HUES48 (cell line): ENCODE data around the gene ZNF101.

Source experiments
- H3K27ac ChIP-seq: one replicate; pipeline ENCODE4 v1.7.0; 2013; ENCODE audit warnings: low read depth, low read length, inconsistent platforms
- H3K27me3 ChIP-seq: 2 replicates; pipeline ENCODE4 v1.6.1; 2013; ENCODE audit warnings: mild to moderate bottlenecking, low read length; ENCODE audit not compliant: control insufficient read depth, insufficient read depth
- H3K36me3 ChIP-seq: 2 replicates; pipeline ENCODE4 v1.6.1; 2013; ENCODE audit warnings: low read length; ENCODE audit not compliant: control insufficient read depth, insufficient read depth
- H3K4me1 ChIP-seq: 2 replicates; pipeline ENCODE4 v1.6.1; 2013; ENCODE audit warnings: mild to moderate bottlenecking, low read length; ENCODE audit not compliant: control insufficient read depth, insufficient read depth
- H3K4me3 ChIP-seq: 2 replicates; pipeline ENCODE4 v1.5.1; 2013; ENCODE audit warnings: mild to moderate bottlenecking, low read depth, low read length
- H3K9ac ChIP-seq: 2 replicates; pipeline ENCODE4 v1.6.1; 2013; ENCODE audit warnings: mild to moderate bottlenecking, low read depth, low read length, moderate library complexity
- H3K9me3 ChIP-seq: 2 replicates; pipeline ENCODE4 v1.6.1; 2013; ENCODE audit warnings: low read length; ENCODE audit not compliant: control insufficient read depth, insufficient read depth

Gene ZNF101

GRCh38 chr19:19643158-19644053, 25.2 kb upstream of the ZNF101 start, which contains the start of gene GMIP:
Gene GMIP, minus strand, starts transcription at chr19:19643657. Its CDS starts 128 bp downstream, at chr19:19643529.
- Histone ChIP-seq H3K27me3 (no peaks in the 10 kb centered on the region), H3K9ac (peak within 1 kb of the TSS; percentile 47; the same call in 1 of the 2 replicates), H3K9me3 (no peaks in the 10 kb centered on the region), H3K27ac (peak within 1 kb of the TSS; percentile 85), H3K36me3 (peaks cover 42% of the 10 kb centered on the region), H3K4me3 (peak within 1 kb of the TSS; percentile 80), H3K4me1 (no peaks in the 10 kb centered on the region)

- Histone ChIP-seq H3K4me3 (no peak overlapping the region), H3K36me3 (peaks cover 45% of the 10 kb centered on the region), H3K9me3 (no peaks in the 10 kb centered on the region), H3K9ac (no peak overlapping the region), H3K4me1 (no peaks in the 10 kb centered on the region), H3K27ac (peak overlapping the region; percentile 85), H3K27me3 (no peaks in the 10 kb centered on the region)
Measured at GRCh38 chr19:19644054-19644388, 24.6 kb upstream of the ZNF101 start.

- Histone ChIP-seq H3K4me3 (no peak overlapping the region), H3K9ac (no peak overlapping the region), H3K27ac (no peak overlapping the region), H3K9me3 (no peaks in the 10 kb centered on the region), H3K36me3 (peaks cover 59% of the 10 kb centered on the region), H3K4me1 (no peaks in the 10 kb centered on the region), H3K27me3 (no peaks in the 10 kb centered on the region)
Measured at GRCh38 chr19:19645233-19645870, 23.3 kb upstream of the ZNF101 start.

GRCh38 chr19:19647037-19647835, 21.4 kb upstream of the ZNF101 start:
- Histone ChIP-seq H3K9me3 (no peaks in the 10 kb centered on the region), H3K36me3 (peaks cover 77% of the 10 kb centered on the region), H3K9ac (no peak overlapping the region), H3K4me3 (no peak overlapping the region), H3K27me3 (no peaks in the 10 kb centered on the region), H3K27ac (no peak overlapping the region), H3K4me1 (no peaks in the 10 kb centered on the region)

GRCh38 chr19:19649155-19649554, 19.5 kb upstream of the ZNF101 start:
- Histone ChIP-seq H3K9me3 (no peaks in the 10 kb centered on the region), H3K27me3 (no peaks in the 10 kb centered on the region), H3K27ac (no peak overlapping the region), H3K36me3 (peaks cover 95% of the 10 kb centered on the region), H3K9ac (no peak overlapping the region), H3K4me1 (no peaks in the 10 kb centered on the region), H3K4me3 (no peak overlapping the region)

- no peaks in the 10 kb centered on the region for H3K4me1 ChIP-seq
- no peak overlapping the region for H3K27ac ChIP-seq
- peaks cover 96% of the 10 kb centered on the region for H3K36me3 ChIP-seq
- H3K27me3 ChIP-seq = no peaks in the 10 kb centered on the region
- no peak overlapping the region for H3K4me3 ChIP-seq
- H3K9me3 ChIP-seq = no peaks in the 10 kb centered on the region
- H3K9ac ChIP-seq = no peak overlapping the region
Measured at GRCh38 chr19:19649580-19649995, 19.1 kb upstream of the ZNF101 start.

- H3K9me3 ChIP-seq = no peaks in the 10 kb centered on the region
- H3K4me3 ChIP-seq = no peak overlapping the region
- no peak overlapping the region for H3K27ac ChIP-seq
- H3K4me1 ChIP-seq = no peaks in the 10 kb centered on the region
- no peaks in the 10 kb centered on the region for H3K27me3 ChIP-seq
- peaks cover 96% of the 10 kb centered on the region for H3K36me3 ChIP-seq
- H3K9ac ChIP-seq = no peak overlapping the region
Measured at GRCh38 chr19:19650331-19650730, 18.3 kb upstream of the ZNF101 start.

- Histone ChIP-seq H3K9ac (no peak overlapping the region), H3K27ac (no peak overlapping the region), H3K4me1 (no peaks in the 10 kb centered on the region), H3K27me3 (no peaks in the 10 kb centered on the region), H3K4me3 (no peak overlapping the region), H3K9me3 (no peaks in the 10 kb centered on the region), H3K36me3 (peaks cover 96% of the 10 kb centered on the region)
Measured at GRCh38 chr19:19651076-19651475, 17.6 kb upstream of the ZNF101 start.

GRCh38 chr19:19652482-19653295, 15.9 kb upstream of the ZNF101 start:
- no peaks in the 10 kb centered on the region for H3K9me3 ChIP-seq
- no peak overlapping the region for H3K4me3 ChIP-seq
- H3K4me1 ChIP-seq = no peaks in the 10 kb centered on the region
- H3K27me3 ChIP-seq = no peaks in the 10 kb centered on the region
- H3K9ac ChIP-seq = no peak overlapping the region
- H3K27ac ChIP-seq = no peak overlapping the region
- H3K36me3 ChIP-seq = peaks cover 97% of the 10 kb centered on the region

GRCh38 chr19:19653597-19654147, 15.0 kb upstream of the ZNF101 start:
- no peak overlapping the region for H3K27ac ChIP-seq
- no peaks in the 10 kb centered on the region for H3K4me1 ChIP-seq
- no peak overlapping the region for H3K9ac ChIP-seq
- H3K9me3 ChIP-seq = no peaks in the 10 kb centered on the region
- H3K27me3 ChIP-seq = no peaks in the 10 kb centered on the region
- H3K4me3 ChIP-seq = no peak overlapping the region
- H3K36me3 ChIP-seq = peaks cover 98% of the 10 kb centered on the region
